Limb (tissue), 2 donors: Measurements from ENCODE around the gene TK2.
A peak's percentile ranks its signal among the peaks of the same experiment; 100 is the strongest.
"Not testable (repeated sequence)": the region's sequence is repeated elsewhere in the genome, so short reads cannot be mapped to it uniquely, and the experiment has no call there.

ENCODE experiments used
- DNase-seq, 2 donors: peaks; one replicate each; pipeline ENCODE4 v3.0.0-alpha.2; 2016; ENCODE audit errors: extremely low spot score in 2 of 2

TK2 gene

GRCh38 chr16:66574081-66574480 lies 24.2 kb upstream of the TK2 start:
- no peak for DNase-seq

- DNase-seq = no peak
Observed at GRCh38 chr16:66572356-66572755, 22.4 kb upstream of the TK2 start.

- DNase-seq = no peak
Observed at GRCh38 chr16:66569827-66570405, 20.0 kb upstream of the TK2 start.

- no peak for DNase-seq
Observed at GRCh38 chr16:66569131-66569530, 19.2 kb upstream of the TK2 start.

GRCh38 chr16:66568355-66568754 lies 18.4 kb upstream of the TK2 start:
- no peak for DNase-seq

GRCh38 chr16:66567270-66567669 lies 17.3 kb upstream of the TK2 start:
- not testable (repeated sequence) for DNase-seq

- DNase-seq = no peak
Observed at GRCh38 chr16:66566051-66566901, 16.4 kb upstream of the TK2 start, which contains the start of gene CMTM1. TSS of gene CMTM1 (plus strand) at chr16:66566439. CDS start at chr16:66566514, 75 bp downstream.

GRCh38 chr16:66563574-66564334 lies 13.8 kb upstream of the TK2 start:
- no peak for DNase-seq

- DNase-seq = no peak
Observed at GRCh38 chr16:66562986-66563385, 13.1 kb upstream of the TK2 start.

- no peak for DNase-seq
Observed at GRCh38 chr16:66562409-66562808, 12.5 kb upstream of the TK2 start.

- DNase-seq = no peak
Observed at GRCh38 chr16:66561381-66562080, 11.6 kb upstream of the TK2 start.

- no peak for DNase-seq
Observed at GRCh38 chr16:66560107-66560506, 10.2 kb upstream of the TK2 start.

- no peak for DNase-seq
Observed at GRCh38 chr16:66554495-66554894, 4.6 kb upstream of the TK2 start.

- no peak for DNase-seq
Observed at GRCh38 chr16:66554021-66554420, 4.1 kb upstream of the TK2 start.

- no peak for DNase-seq
Observed at GRCh38 chr16:66553223-66553622, 3.3 kb upstream of the TK2 start.

GRCh38 chr16:66552286-66553177 lies 2.6 kb upstream of the TK2 start, which contains the start of gene CKLF:
TSS of gene CKLF (plus strand) at chr16:66552576. CDS start at chr16:66552716, 140 bp downstream.
- peak; percentile 94 to 95 for DNase-seq

- DNase-seq = no peak
Observed at GRCh38 chr16:66551788-66552285, 1.9 kb upstream of the TK2 start.

- DNase-seq = peak in 1 of 2 donors; percentile 47
Observed at GRCh38 chr16:66551348-66551759, 1.4 kb upstream of the TK2 start.

- no peak for DNase-seq
Observed at GRCh38 chr16:66548868-66549267, 1.1 kb downstream of the TK2 start.

GRCh38 chr16:66548068-66548467 lies 1.9 kb downstream of the TK2 start:
- no peak for DNase-seq
